DOHH2 (cell line): ENCODE data around the gene ETV7.

ENCODE experiments used
- EZH2phosphoT487 ChIP-seq: fragments of 200-600 bp; sonication (generic); IDR thresholded peaks from 2 replicates; pipeline ENCODE4 v1.6.1; 2017; ENCODE audit warnings: borderline replicate concordance, mild to moderate bottlenecking, antibody characterized with exemption, low read length, moderate library complexity, mixed read lengths
- TF ChIP-seq, protein P1 (sequence below): fragments of 200-600 bp; sonication (generic); IDR thresholded peaks from one replicate; pipeline ENCODE4 v1.5.1; 2014; ENCODE audit warnings: antibody characterized with exemption, mild to moderate bottlenecking, low read depth, low read length; ENCODE audit not compliant: poor library complexity, severe bottlenecking

- TF ChIP-seq, protein P1, sequence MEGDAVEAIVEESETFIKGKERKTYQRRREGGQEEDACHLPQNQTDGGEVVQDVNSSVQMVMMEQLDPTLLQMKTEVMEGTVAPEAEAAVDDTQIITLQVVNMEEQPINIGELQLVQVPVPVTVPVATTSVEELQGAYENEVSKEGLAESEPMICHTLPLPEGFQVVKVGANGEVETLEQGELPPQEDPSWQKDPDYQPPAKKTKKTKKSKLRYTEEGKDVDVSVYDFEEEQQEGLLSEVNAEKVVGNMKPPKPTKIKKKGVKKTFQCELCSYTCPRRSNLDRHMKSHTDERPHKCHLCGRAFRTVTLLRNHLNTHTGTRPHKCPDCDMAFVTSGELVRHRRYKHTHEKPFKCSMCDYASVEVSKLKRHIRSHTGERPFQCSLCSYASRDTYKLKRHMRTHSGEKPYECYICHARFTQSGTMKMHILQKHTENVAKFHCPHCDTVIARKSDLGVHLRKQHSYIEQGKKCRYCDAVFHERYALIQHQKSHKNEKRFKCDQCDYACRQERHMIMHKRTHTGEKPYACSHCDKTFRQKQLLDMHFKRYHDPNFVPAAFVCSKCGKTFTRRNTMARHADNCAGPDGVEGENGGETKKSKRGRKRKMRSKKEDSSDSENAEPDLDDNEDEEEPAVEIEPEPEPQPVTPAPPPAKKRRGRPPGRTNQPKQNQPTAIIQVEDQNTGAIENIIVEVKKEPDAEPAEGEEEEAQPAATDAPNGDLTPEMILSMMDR = no peak
- TF ChIP-seq EZH2phosphoT487 = no peak
Measured at GRCh38 chr6:36352477-36353157, 34.9 kb downstream of the ETV7 start.
